HUES64 (cell line): Measurements from ENCODE around the gene FMO2.
"Not testable (repeated sequence)": the region's sequence is repeated elsewhere in the genome, so short reads cannot be mapped to it uniquely, and the experiment has no call there.

Source experiments
- H3K27ac ChIP-seq: 2 replicates; pipeline ENCODE4 v1.7.0; 2013; ENCODE audit warnings: low read depth, low read length, inconsistent platforms
- H3K27me3 ChIP-seq: 2 replicates; pipeline ENCODE4 v1.6.1; 2013; ENCODE audit warnings: mild to moderate bottlenecking, low read length; ENCODE audit not compliant: insufficient read depth
- H3K36me3 ChIP-seq: 2 replicates; pipeline ENCODE4 v1.6.1; 2013; ENCODE audit warnings: mild to moderate bottlenecking, low read length; ENCODE audit not compliant: insufficient read depth
- H3K4me1 ChIP-seq: 2 replicates; pipeline ENCODE4 v1.6.1; 2013; ENCODE audit warnings: mild to moderate bottlenecking, low read length, moderate library complexity; ENCODE audit not compliant: insufficient read depth
- H3K4me3 ChIP-seq: 2 replicates; pipeline ENCODE4 v1.5.1; 2013; ENCODE audit warnings: mild to moderate bottlenecking, low read length, moderate library complexity
- H3K9ac ChIP-seq: 2 replicates; pipeline ENCODE4 v1.6.1; 2013; ENCODE audit warnings: mild to moderate bottlenecking, low read depth, low read length
- H3K9me3 ChIP-seq: 2 replicates; pipeline ENCODE4 v1.6.1; 2013; ENCODE audit warnings: low read depth, low read length; ENCODE audit not compliant: insufficient read depth
- WGBS: fragments of 150-250, 120-280 bp; methylation state at CpG from one replicate; pipeline ENCODE4 v1.1.7; 2013; ENCODE audit warnings: missing lambda C conversion rate; 5-methylcytosine and 5-hydroxymethylcytosine counted together

FMO2 gene

DNA sequence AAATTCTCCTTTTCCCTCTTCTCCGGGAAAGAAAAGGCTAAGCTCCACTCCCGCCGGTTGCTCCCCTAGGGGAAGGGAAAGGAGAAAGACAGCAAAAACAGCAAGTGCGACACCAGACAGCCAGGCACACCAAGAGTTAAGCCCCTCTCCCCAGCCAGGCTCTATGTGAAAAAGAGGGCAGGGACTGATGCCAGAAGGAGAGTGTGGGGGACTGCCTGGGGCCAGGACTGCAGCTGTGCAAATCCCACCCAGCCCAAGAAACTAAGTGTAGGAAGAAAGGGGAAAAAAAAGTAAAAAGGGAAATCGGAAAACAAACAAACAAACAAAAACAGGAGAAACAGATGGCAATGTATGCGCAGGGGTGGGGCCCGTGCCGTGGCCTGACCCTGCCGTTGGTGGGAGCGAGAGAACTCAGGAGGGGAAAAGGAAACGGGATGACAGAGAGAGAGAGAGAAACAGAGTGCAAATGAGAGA lies 35.5 kb downstream of the FMO2 start:
- 0% methylated on average over 10 of the region's 11 CpGs for WGBS
- peak overlapping the region; percentile 86 for H3K9ac ChIP-seq
- H3K4me1 ChIP-seq, result peaks cover 50% of the 10 kb centered on the region
- H3K27me3 ChIP-seq, result no peaks in the 10 kb centered on the region
- no peaks in the 10 kb centered on the region for H3K36me3 ChIP-seq
- no peaks in the 10 kb centered on the region; the same call in 1 of the 2 replicates for H3K9me3 ChIP-seq
- peak overlapping the region; percentile 98 for H3K27ac ChIP-seq
- H3K4me3 ChIP-seq, result peak overlapping the region; percentile 57

DNA sequence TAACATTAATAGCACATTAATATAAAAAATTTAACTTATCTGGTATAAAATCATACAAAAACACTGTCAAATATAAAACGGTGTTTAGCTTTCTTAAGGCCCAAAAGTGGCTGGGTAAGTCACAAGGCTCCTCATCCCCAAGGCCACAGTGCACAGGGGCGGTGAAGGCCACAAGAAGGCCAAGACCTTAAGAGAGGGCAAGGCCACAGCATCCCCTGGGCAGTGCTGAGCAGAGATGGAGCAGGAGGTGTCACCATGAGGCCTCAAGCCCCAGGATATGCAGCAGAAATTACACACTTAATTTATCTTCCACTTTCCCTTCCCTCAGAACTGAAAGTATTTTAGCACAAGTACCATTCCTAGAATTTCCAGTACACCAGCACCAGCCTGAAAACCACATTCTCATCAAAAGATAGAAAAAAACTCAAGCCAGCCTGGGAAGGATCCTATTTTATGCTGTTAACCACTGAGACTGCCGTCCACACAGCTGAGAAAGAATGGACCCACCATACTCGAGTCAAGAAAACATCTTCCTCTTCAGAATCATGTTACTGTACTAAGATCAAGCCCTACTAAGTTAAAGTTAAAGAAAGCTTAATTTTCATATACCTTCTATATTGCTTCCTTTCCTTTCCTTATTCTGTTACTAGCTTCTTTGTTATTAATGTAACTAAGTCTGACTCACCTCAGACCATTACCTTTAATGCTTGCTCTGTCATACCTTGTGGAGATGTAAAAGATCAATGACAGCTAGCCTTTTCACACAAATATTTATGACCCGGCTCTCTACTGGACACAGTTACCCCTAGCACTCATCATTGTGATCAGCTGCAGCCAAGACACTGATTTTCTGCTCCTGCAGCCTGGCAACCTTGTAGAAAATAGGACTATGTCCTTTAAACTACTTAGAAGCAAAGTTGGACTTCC lies 36.8 kb downstream of the FMO2 start:
- WGBS, result 79% methylated on average over 5 of the region's 5 CpGs

DNA sequence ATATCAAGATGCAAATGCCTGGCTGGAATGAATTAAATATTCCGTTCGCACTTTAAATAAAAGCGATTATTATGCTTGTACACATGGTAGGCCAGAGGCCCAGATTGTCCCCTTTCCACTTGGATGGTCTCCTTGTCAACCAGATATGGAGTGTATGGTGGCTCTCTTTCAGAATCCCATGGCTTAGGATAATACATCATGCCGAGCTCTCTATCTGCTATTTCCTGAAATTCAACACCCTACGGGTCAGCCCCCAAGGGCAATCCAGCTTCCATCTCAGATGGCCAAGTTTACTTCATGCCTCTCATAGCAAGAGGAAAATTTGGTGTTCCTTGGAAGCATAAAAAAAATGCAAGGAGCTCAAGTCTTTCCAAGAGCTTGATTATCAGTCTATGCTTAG lies 37.8 kb downstream of the FMO2 start:
- H3K36me3 ChIP-seq, result no peaks in the 10 kb centered on the region
- WGBS, result 81% methylated on average over 5 of the region's 5 CpGs
- H3K4me1 ChIP-seq, result peaks cover 50% of the 10 kb centered on the region
- H3K9ac ChIP-seq, result no peak overlapping the region
- no peaks in the 10 kb centered on the region; the same call in 1 of the 2 replicates for H3K9me3 ChIP-seq
- H3K4me3 ChIP-seq, result no peak overlapping the region
- 0 out of 2 replicates have a peak overlapping the region, but pooled peaks have one; percentile 2 for H3K27ac ChIP-seq
- no peaks in the 10 kb centered on the region for H3K27me3 ChIP-seq

More for the DNA sequence above, 36.8 kb downstream of the FMO2 start:
- Histone ChIP-seq H3K4me3 (no peak overlapping the region), H3K36me3 (no peaks in the 10 kb centered on the region), H3K27me3 (no peaks in the 10 kb centered on the region), H3K9me3 (no peaks in the 10 kb centered on the region; the same call in 1 of the 2 replicates), H3K9ac (no peak overlapping the region), H3K27ac (peak overlapping the region; percentile 98; the same call in 1 of the 2 replicates), H3K4me1 (peaks cover 50% of the 10 kb centered on the region)

DNA sequence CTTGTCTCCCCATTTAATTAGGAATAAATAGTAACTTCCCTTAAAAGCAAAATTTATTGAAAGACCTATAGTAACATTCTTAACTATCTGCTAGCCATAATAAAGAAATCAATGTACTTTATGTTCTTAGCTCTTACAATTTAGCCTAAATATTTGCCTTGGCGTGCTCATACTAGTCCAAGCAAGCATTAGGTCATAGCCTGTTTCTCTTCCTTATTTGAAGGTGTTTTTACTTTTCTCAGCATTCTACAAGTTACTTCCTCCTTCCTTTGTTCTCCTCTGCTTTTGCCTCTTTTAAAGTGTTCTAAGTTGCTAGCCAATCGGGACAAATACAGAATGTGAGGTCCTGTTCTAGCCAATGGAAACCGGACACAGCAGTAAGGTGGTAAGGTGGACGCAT lies 39.2 kb downstream of the FMO2 start:
- not testable (repeated sequence) for H3K27ac ChIP-seq, H3K27me3 ChIP-seq, H3K36me3 ChIP-seq, H3K9me3 ChIP-seq, H3K4me3 ChIP-seq, H3K9ac ChIP-seq
- WGBS, result 93% methylated on average over 4 of the region's 4 CpGs
- H3K4me1 ChIP-seq, result peaks cover 42% of the 10 kb centered on the region

DNA sequence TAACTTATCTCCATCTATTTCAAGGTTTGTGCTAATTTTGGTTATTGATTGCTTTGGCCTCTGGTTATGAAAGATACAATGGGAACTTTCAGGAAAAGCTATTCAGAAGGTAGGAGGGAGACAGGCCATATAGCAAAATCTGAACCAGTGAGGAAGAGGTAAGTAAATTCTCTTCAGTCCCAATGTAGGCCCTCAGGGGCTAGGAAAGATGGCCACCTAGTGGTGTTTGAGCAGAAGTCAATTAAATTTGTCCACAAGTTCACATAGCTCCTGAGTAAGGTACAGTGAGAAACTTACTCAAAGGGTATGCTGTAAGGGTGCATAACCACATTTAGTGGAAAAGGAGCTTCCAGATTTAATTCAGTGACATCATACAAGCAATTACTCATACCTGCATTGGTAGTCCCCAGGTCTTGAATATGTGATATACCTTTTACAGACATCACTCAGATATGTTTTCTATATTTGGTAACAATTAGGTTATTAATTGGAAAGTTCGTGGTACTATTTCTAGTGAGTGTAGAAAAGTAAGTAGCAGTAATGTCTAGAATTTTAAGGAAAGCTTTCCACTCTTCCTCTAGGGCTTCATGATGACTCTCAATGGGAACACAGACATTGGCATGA lies 41.8 kb downstream of the FMO2 start:
- 90% methylated on average over 1 of the region's 1 CpG for WGBS
- no peaks in the 10 kb centered on the region for H3K36me3 ChIP-seq

DNA sequence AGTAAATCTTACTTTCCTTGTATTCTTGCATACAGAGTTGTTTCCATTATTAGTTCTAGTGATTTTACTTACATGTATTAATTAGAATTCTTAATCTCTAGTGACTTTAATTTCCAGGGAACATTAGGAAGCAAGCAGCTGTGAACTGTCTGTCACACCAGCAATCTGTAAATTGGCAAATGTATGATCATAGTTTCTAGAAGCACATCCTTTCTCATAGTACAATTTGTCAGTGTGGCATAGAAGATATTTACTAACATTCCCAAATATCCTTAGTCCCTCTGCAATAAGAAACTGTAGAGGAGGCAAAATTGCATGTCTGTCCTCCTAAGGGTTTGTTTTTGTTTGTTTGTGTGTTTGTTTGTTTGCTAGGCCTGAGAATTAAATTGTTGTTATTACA lies 46.2 kb downstream of the FMO2 start:
- Histone ChIP-seq H3K36me3 (no peaks in the 10 kb centered on the region), H3K9ac (no peak overlapping the region), H3K27ac (no peak overlapping the region), H3K9me3 (no peaks in the 10 kb centered on the region), H3K27me3 (no peaks in the 10 kb centered on the region), H3K4me3 (no peak overlapping the region), H3K4me1 (no peaks in the 10 kb centered on the region)

More for the DNA sequence above, 41.8 kb downstream of the FMO2 start:
- H3K27me3 ChIP-seq, result no peaks in the 10 kb centered on the region
- no peak overlapping the region for H3K4me3 ChIP-seq
- H3K9me3 ChIP-seq, result no peaks in the 10 kb centered on the region; the same call in 1 of the 2 replicates
- no peak overlapping the region for H3K27ac ChIP-seq
- peaks cover 25% of the 10 kb centered on the region for H3K4me1 ChIP-seq
- H3K9ac ChIP-seq, result no peak overlapping the region

DNA sequence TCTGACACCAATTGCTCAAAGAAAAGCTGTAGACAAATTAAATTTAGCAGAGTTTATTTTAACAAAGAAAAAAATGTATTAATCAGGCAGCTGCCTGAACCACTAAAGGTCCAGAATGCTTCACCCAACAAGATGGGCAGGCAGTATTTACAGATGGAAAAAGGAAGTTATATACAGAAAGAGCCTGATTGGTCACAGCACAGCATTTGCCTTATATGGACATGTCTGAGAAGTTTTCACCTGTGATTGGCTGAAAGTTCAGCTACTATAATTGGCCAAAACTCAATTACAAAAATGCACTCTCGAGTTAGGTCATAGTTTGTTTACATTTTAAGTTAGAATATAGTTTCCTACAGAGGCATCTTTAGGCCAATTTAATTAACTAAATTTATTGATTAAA lies 48.1 kb downstream of the FMO2 start:
- Histone ChIP-seq H3K36me3 (no peaks in the 10 kb centered on the region), H3K9me3 (peaks cover 5% of the 10 kb centered on the region; the same call in 1 of the 2 replicates), H3K9ac (no peak overlapping the region), H3K27ac (no peak overlapping the region), H3K4me1 (no peaks in the 10 kb centered on the region), H3K4me3 (no peak overlapping the region), H3K27me3 (no peaks in the 10 kb centered on the region)
- no CpG with 5 or more reads among the region's 1 CpG for WGBS

DNA sequence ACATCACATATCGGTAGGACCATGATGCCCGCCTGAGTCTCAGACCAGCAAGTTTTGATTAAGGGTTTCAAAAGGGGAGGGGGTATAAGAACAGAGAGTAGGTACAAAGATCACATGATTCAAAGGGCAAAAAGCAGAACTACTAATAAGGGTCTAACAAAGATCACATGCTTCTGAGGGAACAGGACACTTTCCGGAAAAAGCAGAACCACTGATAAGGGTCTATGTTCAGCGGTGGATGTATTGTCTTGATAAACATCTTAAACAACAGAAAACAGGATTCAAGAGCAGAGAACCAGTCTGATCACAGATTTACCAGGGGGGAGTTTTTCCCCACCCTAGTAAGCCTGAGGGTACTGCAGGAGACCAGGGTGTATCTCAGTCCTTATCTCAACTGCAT lies 51.1 kb downstream of the FMO2 start:
- not testable (repeated sequence) for H3K36me3 ChIP-seq, H3K9ac ChIP-seq, H3K27me3 ChIP-seq, H3K9me3 ChIP-seq, H3K4me1 ChIP-seq, H3K27ac ChIP-seq, H3K4me3 ChIP-seq
- WGBS, result 99% methylated on average over 4 of the region's 4 CpGs

DNA sequence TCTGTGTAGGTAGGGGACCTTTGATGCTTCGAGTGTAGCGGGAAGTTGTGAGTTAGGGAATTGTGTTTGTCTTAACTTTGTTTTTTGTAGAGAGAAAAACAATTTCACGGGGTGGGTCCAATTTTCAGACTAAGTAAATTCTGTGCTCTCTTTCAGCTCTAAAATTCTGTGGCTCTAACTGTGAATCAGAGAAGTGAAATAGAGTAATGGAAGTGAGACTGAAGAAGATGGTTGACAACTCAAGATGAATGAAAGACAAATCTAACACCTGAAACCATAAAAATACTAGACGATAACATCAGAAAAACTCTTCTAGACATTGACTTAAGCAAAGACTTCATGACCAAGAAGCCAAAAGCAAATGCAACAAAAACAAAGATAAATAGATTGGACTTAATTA lies 58.8 kb downstream of the FMO2 start:
- H3K27me3 ChIP-seq, result no peaks in the 10 kb centered on the region
- H3K36me3 ChIP-seq, result no peaks in the 10 kb centered on the region
- H3K4me3 ChIP-seq, result no peak overlapping the region
- H3K9ac ChIP-seq, result no peak overlapping the region
- 96% methylated on average over 4 of the region's 4 CpGs for WGBS
- H3K9me3 ChIP-seq, result no peaks in the 10 kb centered on the region
- no peak overlapping the region for H3K27ac ChIP-seq
- no peaks in the 10 kb centered on the region for H3K4me1 ChIP-seq

DNA sequence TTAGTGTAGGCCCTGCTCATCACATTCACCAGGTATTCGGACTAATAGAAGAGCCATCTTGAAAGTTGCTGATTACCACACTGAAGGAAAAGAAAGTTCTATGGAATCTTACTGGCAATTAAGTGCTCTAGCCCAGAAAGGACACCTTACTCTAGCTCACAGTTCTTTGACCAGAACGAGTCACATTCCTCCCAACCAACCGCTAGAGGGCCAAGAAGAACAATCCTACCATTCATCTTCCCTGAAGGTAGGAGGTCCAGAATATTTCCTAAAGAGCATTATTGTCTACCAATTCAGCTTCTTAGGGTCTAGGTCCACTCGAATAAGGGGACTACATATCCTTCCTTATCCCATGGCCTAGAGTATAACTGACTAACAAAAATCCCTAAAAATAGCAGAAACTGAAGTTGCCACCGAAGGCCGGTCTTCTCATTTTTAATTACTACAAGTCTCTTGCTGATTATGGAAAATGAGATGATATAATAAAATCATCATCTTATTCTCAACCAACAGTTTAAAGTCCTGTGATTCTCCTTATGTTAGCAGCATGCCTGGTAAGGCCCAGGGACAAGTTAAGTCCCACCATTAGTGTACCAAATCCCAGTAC lies 60.5 kb downstream of the FMO2 start:
- peaks cover 2% of the 10 kb centered on the region; the same call in 1 of the 2 replicates for H3K27me3 ChIP-seq
- 44% methylated on average over 6 of the region's 6 CpGs for WGBS
- H3K4me1 ChIP-seq, result peaks cover 6% of the 10 kb centered on the region; the same call in 1 of the 2 replicates
- H3K9me3 ChIP-seq, result no peaks in the 10 kb centered on the region
- no peak overlapping the region for H3K27ac ChIP-seq
- H3K9ac ChIP-seq, result no peak overlapping the region
- no peak overlapping the region for H3K4me3 ChIP-seq
- no peaks in the 10 kb centered on the region for H3K36me3 ChIP-seq

DNA sequence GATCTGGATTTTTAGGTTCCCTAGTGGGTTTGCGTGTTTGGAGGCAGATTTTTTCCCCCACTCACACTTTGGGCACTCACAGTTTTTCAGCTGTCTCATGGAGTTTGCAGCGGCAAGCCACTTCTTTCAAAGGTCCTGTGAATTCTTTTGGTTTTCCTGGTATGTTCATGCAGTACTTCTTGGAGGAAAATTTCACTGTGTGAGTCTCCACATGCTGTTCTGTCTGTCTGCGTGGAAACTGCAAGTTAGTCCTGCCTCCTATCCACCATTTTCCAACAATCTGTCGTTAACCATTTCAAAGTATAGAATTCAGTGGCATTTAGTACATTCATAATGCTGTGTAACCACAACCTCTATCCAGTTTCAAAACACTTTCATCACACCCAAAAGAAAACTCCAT lies 62.4 kb downstream of the FMO2 start:
- WGBS, result 91% methylated on average over 4 of the region's 4 CpGs
- Histone ChIP-seq H3K9me3 (no peaks in the 10 kb centered on the region), H3K27ac (no peak overlapping the region), H3K9ac (no peak overlapping the region), H3K27me3 (peaks cover 5% of the 10 kb centered on the region; the same call in 1 of the 2 replicates), H3K4me1 (peaks cover 19% of the 10 kb centered on the region; the same call in 1 of the 2 replicates), H3K4me3 (no peak overlapping the region), H3K36me3 (no peaks in the 10 kb centered on the region)
